Stimulated activated CD4-positive, alpha-beta T cell treated with anti-CD3 and anti-CD28 coated beads, TNF-alpha, amount 100 ng/mL, for 1 hour (primary cell): Measurements from ENCODE around the gene IL13RA1.
"Not testable (repeated sequence)": the region's sequence is repeated elsewhere in the genome, so short reads cannot be mapped to it uniquely, and the experiment has no call there.

Experiments used
- DNase-seq, 3 donors: peaks; one replicate each; pipeline ENCODE4 v3.0.0-alpha.2; 2020; ENCODE audit warnings: low read depth in 3 of 3, low spot score in 1 of 3

IL13RA1 gene

GRCh38 chrX:118726887-118727685 lies at the start of gene IL13RA1:
IL13RA1 (plus strand) TSS chrX:118727606; CDS start chrX:118727639, 33 bp downstream.
- DNase-seq, result no peak

GRCh38 chrX:118679290-118679689 lies 48.1 kb upstream of the IL13RA1 start:
- no peak for DNase-seq

- DNase-seq, result no peak
Measured at GRCh38 chrX:118682258-118683014, 45.0 kb upstream of the IL13RA1 start.

- DNase-seq, result no peak
Measured at GRCh38 chrX:118685393-118685792, 42.0 kb upstream of the IL13RA1 start.

DNA sequence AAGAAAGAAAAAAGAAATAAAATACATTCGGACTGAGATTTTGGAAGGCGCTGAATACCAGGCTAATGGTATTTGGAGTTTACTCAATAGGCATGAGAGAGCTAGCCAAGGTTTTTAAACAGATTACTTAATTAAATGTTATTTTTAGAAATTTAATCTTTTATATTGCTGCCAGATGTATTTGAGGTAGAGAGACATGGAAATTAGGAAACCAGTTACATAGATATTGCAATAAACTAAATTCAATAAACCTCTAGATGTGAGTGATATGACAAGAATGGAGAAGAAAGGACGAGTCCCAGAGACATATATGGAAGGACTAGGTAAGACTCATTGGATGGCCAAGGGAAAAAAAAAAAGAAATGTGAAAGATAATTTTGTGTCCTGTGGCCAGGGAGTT lies 38.5 kb upstream of the IL13RA1 start:
- no peak for DNase-seq

GRCh38 chrX:118693843-118694242 lies 33.6 kb upstream of the IL13RA1 start:
- no peak for DNase-seq

DNA sequence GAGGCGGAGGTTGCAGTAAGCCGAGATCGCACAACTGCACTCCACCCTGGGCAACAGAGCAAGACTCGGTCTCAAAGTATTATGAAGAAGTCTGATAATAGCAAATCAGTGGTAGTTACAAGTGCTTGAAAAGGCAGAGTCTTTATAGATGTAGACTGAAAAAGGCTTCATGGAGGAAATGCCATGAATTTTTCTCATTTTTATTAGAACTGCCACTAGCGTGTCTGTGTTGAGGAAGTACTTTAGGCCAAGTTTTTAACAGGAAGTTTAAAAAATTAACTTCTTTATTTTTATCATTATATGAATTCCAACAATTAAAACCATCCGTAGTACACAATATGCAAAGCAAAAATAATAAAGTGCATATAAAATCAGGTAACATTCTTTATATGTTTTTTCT lies 32.8 kb upstream of the IL13RA1 start:
- no peak for DNase-seq

GRCh38 chrX:118698516-118699170 lies 28.8 kb upstream of the IL13RA1 start:
- DNase-seq, result no peak

- DNase-seq, result no peak
Measured at GRCh38 chrX:118702741-118703140, 24.7 kb upstream of the IL13RA1 start.

DNA sequence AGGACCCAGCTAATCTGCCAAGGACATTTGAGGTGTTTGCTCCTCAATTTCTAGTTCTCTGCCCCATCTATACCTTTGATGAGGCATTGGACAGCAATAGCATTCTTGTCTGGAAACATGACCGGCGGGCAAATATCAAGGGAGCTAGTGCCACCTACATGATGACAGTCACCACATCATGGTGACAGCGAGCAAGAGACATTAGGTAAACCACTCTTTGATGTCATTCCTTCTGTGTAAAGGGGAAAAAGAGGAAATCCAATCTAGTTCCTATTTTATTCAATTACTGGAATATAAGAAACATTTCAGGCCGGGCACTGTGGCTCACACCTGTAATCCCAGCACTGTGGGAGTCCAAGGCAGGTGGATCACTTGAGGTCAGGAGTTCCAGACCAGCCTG lies 20.7 kb upstream of the IL13RA1 start:
- no peak for DNase-seq

DNA sequence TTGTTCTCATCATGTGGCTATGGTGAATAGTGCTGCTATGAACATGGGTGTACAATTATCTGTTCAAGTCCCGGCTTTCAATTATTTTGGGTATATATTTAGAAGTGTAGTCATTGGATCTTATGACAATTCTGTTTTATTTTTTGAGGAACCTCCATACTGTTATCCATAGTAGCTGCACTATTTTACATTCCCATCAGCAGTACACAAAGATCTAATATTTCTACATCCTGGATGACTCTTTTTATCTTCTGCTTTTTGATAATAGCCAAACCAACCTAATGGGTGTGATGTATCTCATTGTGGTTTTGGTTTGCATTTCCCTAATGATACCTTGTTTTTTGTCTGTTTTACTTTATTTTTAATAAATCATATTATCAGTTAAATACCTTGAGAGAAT lies 12.9 kb upstream of the IL13RA1 start:
- no peak for DNase-seq

GRCh38 chrX:118715917-118716316 lies 11.5 kb upstream of the IL13RA1 start:
- DNase-seq, result not testable (repeated sequence)

- not testable (repeated sequence) for DNase-seq
Measured at GRCh38 chrX:118716833-118717232, 10.6 kb upstream of the IL13RA1 start.

GRCh38 chrX:118717678-118718391 lies 9.6 kb upstream of the IL13RA1 start:
- DNase-seq, result no peak

DNA sequence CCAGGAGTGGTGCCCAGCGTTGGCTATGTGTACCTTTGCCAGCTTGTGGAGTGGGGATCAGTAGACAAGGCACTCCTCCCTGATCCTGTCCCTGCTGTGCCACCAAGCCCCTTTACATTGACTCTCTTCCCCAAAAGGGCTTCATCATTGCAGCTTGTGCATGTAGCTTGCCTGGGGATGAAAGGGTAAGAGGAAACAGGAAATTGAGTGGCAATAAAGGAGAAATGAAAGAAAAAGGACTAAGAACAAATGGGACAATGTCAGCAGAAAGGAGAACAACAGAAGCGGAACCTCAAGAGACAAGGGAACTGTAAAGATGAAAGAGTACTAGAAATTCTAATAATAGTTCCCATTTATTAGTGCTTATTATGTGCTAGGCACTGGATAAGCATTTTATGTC lies 8.7 kb upstream of the IL13RA1 start:
- no peak for DNase-seq

GRCh38 chrX:118720058-118720707 lies 7.2 kb upstream of the IL13RA1 start:
- no peak for DNase-seq

DNA sequence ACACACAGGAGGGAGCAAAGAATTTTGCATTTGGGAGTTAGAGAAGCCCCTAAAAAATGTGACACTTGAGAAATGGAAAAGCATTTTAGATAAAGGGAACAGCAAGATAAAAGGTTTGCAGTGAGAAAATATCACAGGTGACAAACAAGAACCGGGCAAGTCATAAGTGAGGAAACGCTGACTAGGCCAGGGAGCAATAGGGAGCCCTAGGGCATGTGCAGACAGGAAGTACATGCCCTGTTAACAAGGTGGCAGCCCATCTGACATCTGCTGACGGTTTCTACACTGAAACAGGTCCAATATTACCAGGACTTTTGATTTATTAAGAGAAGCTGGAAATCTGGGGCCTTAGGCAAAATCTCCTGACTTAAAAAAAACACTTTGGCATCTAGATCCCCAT lies 4.0 kb upstream of the IL13RA1 start:
- no peak for DNase-seq

DNA sequence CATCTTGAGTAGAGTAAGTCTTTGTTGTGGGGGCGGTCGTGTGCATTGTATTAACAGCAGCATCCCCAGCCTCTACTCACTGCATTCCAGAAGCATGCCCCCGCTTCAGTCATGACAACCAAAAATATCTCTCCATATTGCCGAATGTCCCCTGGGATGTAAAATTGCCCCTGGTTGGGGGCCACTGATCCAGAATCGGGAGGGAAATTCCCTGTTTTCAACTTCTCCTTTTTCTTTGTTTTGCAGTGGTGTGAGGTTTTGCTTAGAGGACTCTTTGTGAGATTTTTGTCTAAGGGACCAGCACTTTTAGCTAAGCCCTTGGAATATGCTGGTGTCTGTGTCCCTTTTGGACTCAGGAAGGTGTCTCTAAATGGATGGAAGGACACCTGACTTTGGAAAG lies 3.0 kb upstream of the IL13RA1 start:
- DNase-seq, result no peak

DNA sequence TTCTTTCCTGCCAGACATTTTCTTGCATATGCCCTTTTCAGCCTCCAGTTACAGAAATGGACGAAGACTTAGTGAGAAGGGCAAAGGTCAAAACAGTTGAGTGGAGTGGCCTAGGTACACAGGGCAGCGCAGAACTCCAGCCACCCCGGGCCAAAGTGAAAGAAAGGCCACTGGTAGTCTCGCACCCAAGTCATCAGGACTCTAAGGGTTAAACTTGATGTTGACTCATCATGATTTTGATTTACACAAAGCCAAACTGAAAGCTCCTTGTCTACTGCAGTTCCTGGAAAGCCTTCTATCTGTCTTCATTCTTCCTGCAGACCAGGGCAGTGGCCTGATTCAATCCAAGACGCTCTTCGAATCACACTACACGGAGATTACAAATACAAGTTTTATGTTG lies 2.6 kb upstream of the IL13RA1 start:
- no peak for DNase-seq

- no peak for DNase-seq
Measured at GRCh38 chrX:118726396-118726795, 1.0 kb upstream of the IL13RA1 start.
